Neural cell (in vitro differentiated cells): ENCODE results near the gene ST6GALNAC1. TPM values are rescaled to one million over a fixed set of nuclear protein-coding genes. Genes with fewer than 3 reads are reported as not detected.

Source experiments
- H2AFZ ChIP-seq: fragments of 200-600, 300-800 bp; sonication (generic), shearing (Covaris generic); 2 replicates; pipeline ENCODE4 v1.6.0; 2014; ENCODE audit warnings: low read depth, mild to moderate bottlenecking, antibody characterized with exemption, low read length, moderate library complexity
- H3F3A ChIP-seq: fragments of 200-600 bp; shearing (Covaris generic); 2 replicates; pipeline ENCODE4 v1.6.1; 2016; ENCODE audit warnings: mild to moderate bottlenecking, moderate library complexity, mixed read lengths, antibody characterized with exemption, low read length; ENCODE audit not compliant: insufficient read depth, poor library complexity, severe bottlenecking
- H3K27ac ChIP-seq: fragments of 200-600, 300-800 bp; sonication (generic), shearing (Covaris generic); 2 replicates; pipeline ENCODE4 v1.5.1; 2014; ENCODE audit warnings: mild to moderate bottlenecking, low read length, moderate library complexity
- H3K27me3 ChIP-seq: fragments of 300-800, 200-600 bp; sonication (generic), shearing (Covaris generic); 2 replicates; pipeline ENCODE4 v1.6.0; 2014; ENCODE audit warnings: mild to moderate bottlenecking, low read depth, low read length, moderate library complexity; ENCODE audit not compliant: insufficient read depth
- H3K36me3 ChIP-seq: fragments of 300-800, 200-600 bp; sonication (generic), shearing (Covaris generic); 2 replicates; pipeline ENCODE4 v1.5.1; 2014; ENCODE audit warnings: mild to moderate bottlenecking, antibody characterized with exemption, low read length, moderate library complexity; ENCODE audit not compliant: insufficient read depth
- H3K4me2 ChIP-seq: fragments of 300-800, 200-600 bp; sonication (generic), shearing (Covaris generic); 2 replicates; pipeline ENCODE4 v1.6.0; 2014; ENCODE audit warnings: mild to moderate bottlenecking, low read length
- H3K4me3 ChIP-seq: fragments of 300-800, 200-600 bp; sonication (generic), shearing (Covaris generic); 2 replicates; pipeline ENCODE4 v1.5.1; 2014; ENCODE audit warnings: mild to moderate bottlenecking, low read length, moderate library complexity
- H3K79me2 ChIP-seq: fragments of 200-600 bp; shearing (Covaris generic); replicated peaks from 2 replicates; pipeline ENCODE4 v1.6.0; 2014; ENCODE audit warnings: mild to moderate bottlenecking, low read length, moderate library complexity; ENCODE audit not compliant: insufficient read depth
- H3K9ac ChIP-seq: fragments of 300-800, 200-600 bp; sonication (generic), shearing (Covaris generic); 2 replicates; pipeline ENCODE4 v1.6.1; 2016; ENCODE audit warnings: mild to moderate bottlenecking, low read length, mixed read lengths
- H3K9me2 ChIP-seq: fragments of 200-600 bp; shearing (Covaris generic); 2 replicates; pipeline ENCODE4 v1.6.1; 2016; ENCODE audit warnings: mild to moderate bottlenecking, low read length, mixed read lengths; ENCODE audit not compliant: insufficient read depth
- H3K9me3 ChIP-seq: fragments of 200-600, 300-800 bp; sonication (generic), shearing (Covaris generic); 2 replicates; pipeline ENCODE4 v1.6.1; 2016; ENCODE audit warnings: mild to moderate bottlenecking, mixed run types, low read length, moderate library complexity, mixed read lengths
- H4K20me1 ChIP-seq: fragments of 200-600 bp; shearing (Covaris generic); 2 replicates; pipeline ENCODE4 v1.6.1; 2016; ENCODE audit warnings: mild to moderate bottlenecking, mixed run types; ENCODE audit not compliant: insufficient read depth
- CTCF ChIP-seq: fragments of 450-650 bp; IDR thresholded peaks from 2 replicates; pipeline ENCODE4 v1.5.1; 2014; ENCODE audit warnings: antibody characterized with exemption, mild to moderate bottlenecking, moderate library complexity; ENCODE audit not compliant: poor library complexity, severe bottlenecking
- EP300 ChIP-seq: fragments of 450-650 bp; conservative IDR thresholded peaks from 2 replicates; pipeline ENCODE4 v1.6.1; 2014; ENCODE audit warnings: antibody characterized with exemption, mild to moderate bottlenecking, moderate library complexity; ENCODE audit not compliant: poor library complexity, severe bottlenecking
- EZH2 ChIP-seq: fragments of 200-600, 300-800 bp; shearing (Covaris generic), sonication (generic); IDR thresholded peaks from 2 replicates; pipeline ENCODE4 v1.6.1; 2014; ENCODE audit warnings: antibody characterized with exemption, low read length, borderline replicate concordance, mild to moderate bottlenecking; ENCODE audit not compliant: insufficient read depth, poor library complexity, severe bottlenecking
- MXI1 ChIP-seq: fragments of 450-650 bp; conservative IDR thresholded peaks from 2 replicates; pipeline ENCODE4 v1.6.1; 2014; ENCODE audit warnings: antibody characterized with exemption, mild to moderate bottlenecking; ENCODE audit not compliant: poor library complexity, severe bottlenecking
- POLR2AphosphoS5 ChIP-seq: IDR thresholded peaks from 2 replicates; pipeline ENCODE4 v1.6.1; 2012
- RAD21 ChIP-seq: fragments of 450-650 bp; conservative IDR thresholded peaks from 2 replicates; pipeline ENCODE4 v1.6.1; 2014; ENCODE audit warnings: antibody characterized with exemption, mild to moderate bottlenecking, moderate library complexity
- REST ChIP-seq: IDR thresholded peaks from 2 replicates; pipeline ENCODE4 v1.6.1; 2012; ENCODE audit warnings: borderline replicate concordance
- SMC3 ChIP-seq: fragments of 450-650 bp; conservative IDR thresholded peaks from 2 replicates; pipeline ENCODE4 v1.6.1; 2014; ENCODE audit warnings: antibody characterized with exemption, mild to moderate bottlenecking, moderate library complexity; ENCODE audit not compliant: poor library complexity
- TAF1 ChIP-seq: IDR thresholded peaks from 2 replicates; pipeline ENCODE4 v1.6.1; 2012; ENCODE audit warnings: low read depth
- polyA plus RNA-seq: library from polyadenylated mRNA; depleted of rRNA; stranded (reverse); fragments of >200 nt; gene quantifications from 2 replicates; pipeline ENCODE4 v1.2.3, GENCODE V29; 2014

ST6GALNAC1 gene
- polyA plus RNA-seq, 1 donor from 2014 or later, result not detected

- Histone ChIP-seq H3F3A (no peaks in the 10 kb centered on the region), H3K4me2 (no peak overlapping the region), H3K9ac (no peak overlapping the region), H2AFZ (no peak overlapping the region), H3K36me3 (no peaks in the 10 kb centered on the region), H3K27me3 (peaks cover 51% of the 10 kb centered on the region), H3K4me3 (peak overlapping the region; percentile 54), H4K20me1 (no peaks in the 10 kb centered on the region), H3K27ac (no peak overlapping the region), H3K79me2 (no peaks in the 10 kb centered on the region), H3K9me2 (no peaks in the 10 kb centered on the region), H3K9me3 (no peaks in the 10 kb centered on the region)
- TF ChIP-seq REST, result no peak
- TF ChIP-seq EP300, result no peak
- TF ChIP-seq EZH2, result peak; percentile 30
- no peak for TF ChIP-seq RAD21
- no peak for TF ChIP-seq SMC3
- TF ChIP-seq MXI1, result no peak
These were observed 59.0 kb downstream of the ST6GALNAC1 start for GRCh38 chr17:76584427-76585032.

GRCh38 chr17:76582660-76583059 lies 60.9 kb downstream of the ST6GALNAC1 start:
- Histone ChIP-seq H3K79me2 (no peaks in the 10 kb centered on the region), H3K9me3 (no peaks in the 10 kb centered on the region), H3K9me2 (no peaks in the 10 kb centered on the region), H2AFZ (no peak overlapping the region), H3K4me3 (no peak overlapping the region), H3K4me2 (no peak overlapping the region), H3K9ac (no peak overlapping the region), H3F3A (no peaks in the 10 kb centered on the region), H3K36me3 (no peaks in the 10 kb centered on the region), H3K27ac (no peak overlapping the region), H3K27me3 (peaks cover 46% of the 10 kb centered on the region), H4K20me1 (no peaks in the 10 kb centered on the region)
- TF ChIP-seq POLR2AphosphoS5 (no peak), RAD21 (no peak), EZH2 (no peak), TAF1 (no peak), CTCF (no peak), REST (no peak), MXI1 (no peak), SMC3 (no peak), EP300 (no peak)
